ENCODE measurements around the gene CACNA2D3.

DNA sequence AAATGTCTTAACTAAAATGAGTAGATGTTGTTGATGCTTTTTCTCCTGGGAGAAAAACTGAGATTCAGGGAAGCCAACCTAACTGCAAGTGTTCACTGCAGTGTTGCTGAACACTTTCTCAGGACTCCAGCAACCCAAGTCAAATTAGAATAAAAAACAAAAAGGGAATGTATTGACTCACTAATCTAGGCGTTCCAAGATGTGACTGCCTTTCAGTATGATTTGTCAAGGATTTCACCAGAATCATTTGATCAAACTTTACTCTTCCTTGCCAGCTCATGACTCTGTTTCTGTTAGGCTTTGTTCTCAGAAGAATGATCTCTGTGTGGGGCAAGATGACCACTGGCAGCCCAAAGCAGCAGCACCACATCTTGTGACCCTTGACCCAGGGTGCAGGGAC lies 364.0 kb downstream of the CACNA2D3 start:
- TF ChIP-seq CTCF (IDR thresholded peaks at IDR 0.05) (no peak), ZFX (IDR thresholded peaks at IDR 0.05; ENCODE audit: borderline replicate concordance) (no peak)
